SU-DHL-6 (cell line): ENCODE data around the gene TDRD1.

ENCODE experiments used
- H2AFZ ChIP-seq: fragments of 200-600 bp; sonication (generic); 2 replicates; pipeline ENCODE4 v1.6.1; 2014; ENCODE audit warnings: low read depth, mild to moderate bottlenecking, moderate library complexity, mixed read lengths, antibody characterized with exemption, low read length; ENCODE audit not compliant: severe bottlenecking
- H3F3A ChIP-seq: fragments of 200-600 bp; shearing (Covaris generic); 2 replicates; pipeline ENCODE4 v1.6.0; 2016; ENCODE audit warnings: antibody characterized with exemption, mild to moderate bottlenecking; ENCODE audit not compliant: insufficient read depth
- H3K27ac ChIP-seq: fragments of 200-600 bp; sonication (generic); 2 replicates; pipeline ENCODE4 v1.5.1; 2016; ENCODE audit warnings: low read depth, mild to moderate bottlenecking, low read length, moderate library complexity, mixed read lengths
- H3K27me3 ChIP-seq: fragments of 200-600 bp; sonication (generic), shearing (Covaris generic); 2 replicates; pipeline ENCODE4 v1.6.0; 2014; ENCODE audit warnings: mild to moderate bottlenecking, low read length
- H3K36me3 ChIP-seq: fragments of 200-600 bp; sonication (generic); 2 replicates; pipeline ENCODE4 v1.6.1; 2014; ENCODE audit warnings: mild to moderate bottlenecking, low read length, mixed read lengths
- H3K4me2 ChIP-seq: fragments of 300-600, 200-600 bp; shearing (Covaris generic), sonication (generic); 2 replicates; pipeline ENCODE4 v1.6.0; 2014; ENCODE audit warnings: low read length, low read depth, mild to moderate bottlenecking; ENCODE audit not compliant: poor library complexity, severe bottlenecking
- H3K4me3 ChIP-seq: fragments of 200-600 bp; sonication (generic); 2 replicates; pipeline ENCODE4 v1.5.1; 2014; ENCODE audit warnings: antibody characterized with exemption, low read length, mild to moderate bottlenecking, mixed read lengths; ENCODE audit not compliant: insufficient read depth, poor library complexity, severe bottlenecking
- H3K79me2 ChIP-seq: fragments of 200-600 bp; sonication (generic); 2 replicates; pipeline ENCODE4 v1.6.1; 2014; ENCODE audit warnings: mild to moderate bottlenecking, low read length, moderate library complexity; ENCODE audit not compliant: insufficient read depth
- H3K9ac ChIP-seq: fragments of 200-600 bp; sonication (generic); 2 replicates; pipeline ENCODE4 v1.7.0; 2014; ENCODE audit warnings: mild to moderate bottlenecking, low read length
- H3K9me2 ChIP-seq: fragments of 200-600 bp; sonication (generic); replicated peaks from 2 replicates; pipeline ENCODE4 v1.6.1; 2014; ENCODE audit warnings: low read length; ENCODE audit not compliant: insufficient read depth
- H3K9me3 ChIP-seq: fragments of 200-600 bp; sonication (generic); 2 replicates; pipeline ENCODE4 v1.6.1; 2014; ENCODE audit warnings: low read length, mixed read lengths; ENCODE audit not compliant: insufficient read depth
- H4K20me1 ChIP-seq: fragments of 200-600 bp; sonication (generic); 2 replicates; pipeline ENCODE4 v1.6.1; 2014; ENCODE audit warnings: low read depth, mild to moderate bottlenecking, antibody characterized with exemption, low read length, moderate library complexity, mixed read lengths
- CTCF ChIP-seq: fragments of 200-600 bp; sonication (generic); IDR thresholded peaks from one replicate; pipeline ENCODE4 v1.5.1; 2017; ENCODE audit warnings: antibody characterized with exemption, mild to moderate bottlenecking, low read length, moderate library complexity; ENCODE audit not compliant: insufficient read depth, poor library complexity, severe bottlenecking
- EZH2phosphoT487 ChIP-seq: fragments of 200-600 bp; sonication (generic), shearing (Covaris generic); conservative IDR thresholded peaks from 2 replicates; pipeline ENCODE4 v1.6.1; 2018; ENCODE audit warnings: mild to moderate bottlenecking, antibody characterized with exemption, low read length, moderate library complexity, mixed read lengths

TDRD1 gene

GRCh38 chr10:114279289-114279688 is 100.1 kb downstream of the TDRD1 start:
- Histone ChIP-seq H4K20me1 (no peaks in the 10 kb centered on the region), H3K36me3 (no peaks in the 10 kb centered on the region), H2AFZ (no peak overlapping the region), H3F3A (no peaks in the 10 kb centered on the region), H3K79me2 (no peaks in the 10 kb centered on the region), H3K27ac (no peak overlapping the region), H3K4me2 (no peak overlapping the region), H3K9ac (no peak overlapping the region), H3K9me2 (no peaks in the 10 kb centered on the region), H3K9me3 (no peaks in the 10 kb centered on the region), H3K4me3 (no peak overlapping the region), H3K27me3 (no peaks in the 10 kb centered on the region)
- TF ChIP-seq EZH2phosphoT487 = no peak
- no peak for TF ChIP-seq CTCF

GRCh38 chr10:114279901-114280644 is 100.9 kb downstream of the TDRD1 start:
- H2AFZ ChIP-seq = no peak overlapping the region
- no peak overlapping the region for H3K27ac ChIP-seq
- H4K20me1 ChIP-seq = no peaks in the 10 kb centered on the region
- no peaks in the 10 kb centered on the region; the same call in 1 of the 2 replicates for H3K27me3 ChIP-seq
- H3K9me3 ChIP-seq = no peaks in the 10 kb centered on the region
- H3K4me2 ChIP-seq = no peak overlapping the region
- no peak for TF ChIP-seq EZH2phosphoT487
- TF ChIP-seq CTCF = no peak
- H3K36me3 ChIP-seq = no peaks in the 10 kb centered on the region
- no peaks in the 10 kb centered on the region for H3K9me2 ChIP-seq
- no peaks in the 10 kb centered on the region for H3K79me2 ChIP-seq
- H3K4me3 ChIP-seq = no peak overlapping the region
- H3K9ac ChIP-seq = no peak overlapping the region
- no peaks in the 10 kb centered on the region for H3F3A ChIP-seq

- Histone ChIP-seq H3K9me3 (no peaks in the 10 kb centered on the region), H3K9me2 (no peaks in the 10 kb centered on the region), H3K27me3 (no peaks in the 10 kb centered on the region; the same call in 1 of the 2 replicates), H3K27ac (no peak overlapping the region), H3F3A (no peaks in the 10 kb centered on the region), H3K4me3 (no peak overlapping the region), H4K20me1 (no peaks in the 10 kb centered on the region), H3K36me3 (no peaks in the 10 kb centered on the region), H3K79me2 (no peaks in the 10 kb centered on the region), H2AFZ (no peak overlapping the region), H3K9ac (no peak overlapping the region), H3K4me2 (no peak overlapping the region)
- TF ChIP-seq CTCF = no peak
- TF ChIP-seq EZH2phosphoT487 = no peak
Observed at GRCh38 chr10:114281006-114281405, 101.9 kb downstream of the TDRD1 start.
